ENCODE results near the gene MROH2A. TPM values are rescaled to one million over a fixed set of nuclear protein-coding genes. Genes with fewer than 3 reads are reported as not detected.
"Not testable (repeated sequence)": the region's sequence is repeated elsewhere in the genome, so short reads cannot be mapped to it uniquely, and the experiment has no call there.

The MROH2A gene, protein sequence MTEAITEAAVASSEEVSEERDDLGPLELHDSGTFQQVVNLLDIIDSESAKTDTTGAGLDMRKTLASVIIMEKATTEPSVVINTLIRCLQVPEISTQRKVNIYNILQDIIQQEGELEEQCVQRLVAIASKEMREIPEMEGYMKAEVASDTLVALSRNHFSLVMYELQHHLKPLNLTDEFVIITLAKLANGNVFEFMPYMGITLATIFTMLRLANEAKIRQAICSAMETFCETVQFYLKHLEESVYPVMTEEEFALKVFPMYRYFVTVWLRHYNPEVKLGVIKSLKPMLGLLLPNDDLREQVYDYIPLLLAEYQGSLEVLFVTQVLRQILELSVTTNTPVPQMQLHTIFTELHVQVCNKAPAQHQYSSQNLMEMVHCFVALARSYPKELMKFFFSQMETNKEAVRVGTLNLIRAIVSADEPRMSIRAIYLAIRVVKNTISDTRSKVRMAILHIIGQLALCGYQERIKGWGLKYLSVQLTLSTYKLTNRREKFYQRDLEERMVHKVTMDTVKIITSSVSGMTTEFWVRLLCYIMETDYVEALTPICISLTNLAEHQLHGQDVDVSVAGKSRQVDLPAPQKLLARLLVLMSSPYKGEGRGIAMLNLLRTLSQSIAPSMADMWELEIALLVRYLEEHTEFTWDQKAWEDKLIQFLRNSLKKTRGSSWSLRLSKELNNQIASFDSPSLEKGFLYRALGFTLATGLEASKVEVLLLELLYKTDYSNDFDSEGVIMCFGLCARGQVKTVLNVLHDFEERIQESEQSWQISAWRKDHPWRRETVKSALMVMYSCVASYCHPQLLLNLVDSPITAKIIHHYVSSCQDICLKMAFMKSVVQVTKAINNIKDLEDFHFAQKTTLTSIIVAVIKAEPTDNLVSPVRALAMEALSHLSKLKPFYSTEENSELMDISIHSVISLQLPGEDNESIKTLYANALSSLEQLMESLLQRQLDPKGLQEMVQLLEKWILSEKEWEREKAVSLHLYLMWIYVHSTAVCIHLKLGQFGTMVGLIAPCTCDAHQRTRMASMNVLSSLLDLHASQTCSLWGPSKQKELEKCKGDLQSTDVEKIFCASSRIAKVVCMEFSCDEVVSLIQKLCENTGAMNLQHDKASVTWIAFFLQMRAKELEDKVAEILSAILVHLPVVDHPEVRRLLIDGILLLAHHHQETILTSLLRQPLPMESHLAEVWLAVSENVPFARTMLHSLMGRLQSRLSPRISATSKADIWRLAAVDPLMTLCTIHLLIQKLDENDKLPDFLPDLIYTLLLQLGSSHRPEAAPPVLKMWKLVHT (N-terminal part only)
- total RNA-seq (ENCODE audit: unreplicated experiment) = 0.31 TPM
- long read RNA-seq = 0 reads

DNA sequence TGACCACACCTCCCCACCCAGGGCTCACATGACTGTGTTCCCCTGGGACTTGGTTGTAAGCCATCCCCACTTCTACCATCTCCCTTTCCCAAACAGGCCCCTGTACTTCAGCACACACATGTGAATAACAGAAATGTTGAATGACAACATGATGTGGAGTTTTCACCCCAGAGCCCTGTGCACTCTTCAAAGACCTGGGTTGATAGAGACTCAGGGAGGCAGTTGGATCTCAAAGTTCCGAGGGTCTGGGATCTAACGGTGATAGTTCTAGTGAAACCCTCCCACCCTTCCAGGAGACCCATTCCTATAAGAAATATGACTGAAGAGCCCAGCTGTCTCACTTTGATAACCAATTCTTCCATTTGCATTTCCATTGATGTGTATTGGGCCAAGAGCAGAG lies at the start of gene MROH2A:
Gene MROH2A, plus strand, starts transcription at position 301 of the 400 bp plus-strand sequence. CDS start 1,029 bp downstream, outside the sequence.
- Mint-ChIP-seq H3K27ac (ENCODE audit: unreplicated experiment) (no peak within 1 kb of the TSS), H3K4me3 (ENCODE audit: unreplicated experiment) (no peak within 1 kb of the TSS), H3K9me3 (ENCODE audit: unreplicated experiment) (no peaks in the 10 kb centered on the region), H3K4me1 (ENCODE audit: unreplicated experiment) (no peaks in the 10 kb centered on the region), H3K27me3 (ENCODE audit: unreplicated experiment) (no peaks in the 10 kb centered on the region), H3K36me3 (ENCODE audit: low read depth, unreplicated experiment) (no peaks in the 10 kb centered on the region)
- no peak for TF ChIP-seq CTCF (IDR thresholded peaks at IDR 0.05; ENCODE audit: unreplicated experiment)
- DNase-seq (ENCODE audit: low spot score) = no peak

DNA sequence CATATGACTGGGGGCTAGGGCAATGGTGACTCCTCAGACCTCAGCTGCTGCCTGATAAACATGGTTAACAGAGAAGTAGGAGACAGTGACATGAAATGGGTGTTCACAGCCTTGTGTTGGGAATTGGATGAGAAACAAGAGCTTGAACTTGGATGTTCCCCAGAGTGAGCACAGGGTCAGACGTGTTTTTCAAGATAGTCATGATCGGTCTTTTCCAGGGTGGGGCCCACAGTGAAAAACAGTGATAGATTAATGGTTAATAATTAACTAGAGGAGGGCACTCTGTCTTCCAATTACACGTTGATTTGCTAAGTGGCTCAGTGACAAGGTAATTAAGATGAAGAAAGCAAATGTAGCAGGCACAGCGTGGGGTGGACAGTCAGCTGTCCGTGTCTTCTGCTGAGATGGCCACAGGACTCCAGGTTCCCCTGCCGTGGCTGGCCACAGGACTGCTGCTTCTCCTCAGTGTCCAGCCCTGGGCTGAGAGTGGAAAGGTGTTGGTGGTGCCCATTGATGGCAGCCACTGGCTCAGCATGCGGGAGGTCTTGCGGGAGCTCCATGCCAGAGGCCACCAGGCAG lies 49.3 kb upstream of the MROH2A start, which contains the start of gene UGT1A3:
Gene UGT1A3, plus strand, starts transcription at position 320 of the 579 bp plus-strand sequence. Its CDS starts 85 bp downstream, at position 405.
- Mint-ChIP-seq H3K4me3 (ENCODE audit: unreplicated experiment) (no peak within 1 kb of the TSS), H3K27ac (ENCODE audit: unreplicated experiment) (no peak within 1 kb of the TSS), H3K36me3 (ENCODE audit: low read depth, unreplicated experiment) (no peaks in the 10 kb centered on the region), H3K4me1 (ENCODE audit: unreplicated experiment) (no peaks in the 10 kb centered on the region), H3K9me3 (ENCODE audit: unreplicated experiment) (no peaks in the 10 kb centered on the region), H3K27me3 (ENCODE audit: unreplicated experiment) (no peaks in the 10 kb centered on the region)
- DNase-seq (ENCODE audit: low spot score) = no peak
- no peak for TF ChIP-seq CTCF (IDR thresholded peaks at IDR 0.05; ENCODE audit: unreplicated experiment)

DNA sequence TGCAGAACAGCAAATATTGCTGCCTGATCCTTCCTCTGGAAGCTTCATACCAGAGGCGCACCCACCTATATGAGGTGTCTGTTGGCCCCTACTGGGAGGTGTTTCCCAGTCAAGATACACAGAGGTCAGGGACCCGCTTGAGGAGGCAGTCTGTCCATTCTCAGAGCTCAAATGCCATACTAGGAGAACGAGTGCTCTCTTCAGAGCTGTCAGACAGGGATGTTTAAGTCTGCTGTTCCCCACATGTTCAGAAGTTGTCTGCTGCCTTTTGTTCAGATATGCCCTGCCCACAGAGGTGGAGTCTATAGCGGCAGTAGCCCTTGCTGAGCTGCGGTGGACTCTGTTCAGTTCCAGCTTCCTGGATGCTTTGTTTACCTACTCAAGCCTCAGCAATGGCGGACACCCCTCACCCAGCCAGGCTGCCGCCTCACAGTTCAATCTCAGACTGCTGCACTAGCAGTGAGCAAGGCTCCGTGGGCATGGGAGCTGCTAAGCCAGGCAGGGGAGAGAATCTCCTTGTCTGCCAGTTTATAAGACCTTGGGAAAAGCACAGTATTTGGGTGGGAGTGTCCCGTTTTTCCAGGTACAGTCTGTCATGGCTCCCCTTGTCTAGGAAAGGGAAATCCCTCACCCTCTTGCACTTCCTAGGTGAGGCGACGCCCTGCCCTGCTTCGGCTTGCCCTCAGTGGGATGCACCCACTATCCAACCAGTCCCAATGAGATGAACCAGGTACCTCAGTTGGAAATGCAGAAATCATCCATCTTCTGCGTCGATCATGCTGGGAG lies 41.1 kb upstream of the MROH2A start:
- not testable (repeated sequence) for H3K4me3 Mint-ChIP-seq (ENCODE audit: unreplicated experiment); H3K27ac Mint-ChIP-seq (ENCODE audit: unreplicated experiment); H3K27me3 Mint-ChIP-seq (ENCODE audit: unreplicated experiment); DNase-seq (ENCODE audit: low spot score); H3K9me3 Mint-ChIP-seq (ENCODE audit: unreplicated experiment); H3K36me3 Mint-ChIP-seq (ENCODE audit: low read depth, unreplicated experiment); H3K4me1 Mint-ChIP-seq (ENCODE audit: unreplicated experiment)

- H3K27me3 Mint-ChIP-seq (ENCODE audit: unreplicated experiment) = no peaks in the 10 kb centered on the region
- H3K36me3 Mint-ChIP-seq (ENCODE audit: low read depth, unreplicated experiment) = peaks cover 4% of the 10 kb centered on the region
- no peak overlapping the region for H3K4me3 Mint-ChIP-seq (ENCODE audit: unreplicated experiment)
Observed at GRCh38 chr2:233740870-233741269, 37.3 kb upstream of the MROH2A start.

More at GRCh38 chr2:233740870-233741269, 37.3 kb upstream of the MROH2A start:
- DNase-seq (ENCODE audit: low spot score) = no peak
- H3K27ac Mint-ChIP-seq (ENCODE audit: unreplicated experiment) = no peak overlapping the region
- no peaks in the 10 kb centered on the region for H3K9me3 Mint-ChIP-seq (ENCODE audit: unreplicated experiment)
- no peak for TF ChIP-seq CTCF (IDR thresholded peaks at IDR 0.05; ENCODE audit: unreplicated experiment)
- no peaks in the 10 kb centered on the region for H3K4me1 Mint-ChIP-seq (ENCODE audit: unreplicated experiment)

Data from endothelial cell (in vitro differentiated cells).